ENCODE data around the gene RAB20. TPM values are rescaled to one million over a fixed set of nuclear protein-coding genes. Genes with fewer than 3 reads are reported as not detected.

The RAB20 gene
- total RNA-seq, 1 experiment from 2014 or later, result 14.3 TPM

DNA sequence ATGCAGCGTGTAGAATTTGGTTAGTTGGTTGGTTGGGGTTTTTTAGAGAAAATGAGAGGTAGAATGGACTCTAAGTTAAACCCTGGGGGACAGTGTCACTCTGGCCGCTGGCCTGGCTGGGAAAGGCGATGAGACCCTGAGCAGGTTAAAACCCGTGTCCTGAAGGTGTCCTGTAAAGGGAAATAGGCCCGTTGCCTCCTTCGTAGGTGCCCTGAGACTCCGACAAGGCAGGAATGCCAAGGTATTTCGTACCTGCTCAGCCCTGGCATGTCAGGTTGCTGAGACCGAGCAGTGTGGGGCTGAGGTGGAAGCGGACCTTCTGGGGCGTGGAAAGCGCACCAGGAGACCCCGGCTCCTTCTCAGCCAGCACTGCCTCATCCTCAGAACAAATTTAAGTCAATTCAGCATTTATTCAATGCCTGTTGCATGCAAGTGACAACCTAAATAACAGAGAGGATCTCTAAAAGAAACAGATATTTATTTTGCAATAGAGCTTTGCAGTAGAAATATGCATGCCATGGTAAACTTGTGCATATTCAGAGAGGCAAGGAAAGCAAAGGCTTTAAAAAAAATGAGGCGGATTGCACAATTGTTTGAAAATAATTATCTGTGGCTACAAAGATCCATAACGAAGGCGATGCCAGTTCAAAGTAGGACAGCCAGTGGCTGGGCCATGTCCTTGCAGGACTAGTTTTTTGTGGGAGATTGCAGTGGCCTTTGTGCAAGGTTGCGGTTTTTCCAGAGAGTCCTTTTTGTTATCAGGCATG lies 1.4 kb upstream of the RAB20 start (continued):
- TF ChIP-seq ZBTB21 (CRISPR knock-in tag; IDR thresholded peaks at IDR 0.05; ENCODE audit: borderline replicate concordance) (no peak), JAZF1 (CRISPR knock-in tag; IDR thresholded peaks at IDR 0.05) (no peak)
- TF ChIP-seq, protein P1, sequence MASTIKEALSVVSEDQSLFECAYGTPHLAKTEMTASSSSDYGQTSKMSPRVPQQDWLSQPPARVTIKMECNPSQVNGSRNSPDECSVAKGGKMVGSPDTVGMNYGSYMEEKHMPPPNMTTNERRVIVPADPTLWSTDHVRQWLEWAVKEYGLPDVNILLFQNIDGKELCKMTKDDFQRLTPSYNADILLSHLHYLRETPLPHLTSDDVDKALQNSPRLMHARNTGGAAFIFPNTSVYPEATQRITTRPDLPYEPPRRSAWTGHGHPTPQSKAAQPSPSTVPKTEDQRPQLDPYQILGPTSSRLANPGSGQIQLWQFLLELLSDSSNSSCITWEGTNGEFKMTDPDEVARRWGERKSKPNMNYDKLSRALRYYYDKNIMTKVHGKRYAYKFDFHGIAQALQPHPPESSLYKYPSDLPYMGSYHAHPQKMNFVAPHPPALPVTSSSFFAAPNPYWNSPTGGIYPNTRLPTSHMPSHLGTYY (CRISPR knock-in tag; IDR thresholded peaks at IDR 0.05), result no peak

- Mint-ChIP-seq H3K27me3 (ENCODE audit: low read depth) (peaks cover 15% of the 10 kb centered on the region), H3K9me3 (peaks cover under 1% of the 10 kb centered on the region; the same call in 1 of the 2 replicates), H3K36me3 (peaks cover 11% of the 10 kb centered on the region), H3K4me1 (peaks cover 55% of the 10 kb centered on the region), H3K4me3 (peak overlapping the region; percentile 88), H3K27ac (peak overlapping the region; percentile 87; the same call in 1 of the 2 replicates)
- TF ChIP-seq FOXK1 (CRISPR knock-in tag; IDR thresholded peaks at IDR 0.05) (no peak), E2F1 (CRISPR knock-in tag; IDR thresholded peaks at IDR 0.05) (no peak), RELA (CRISPR knock-in tag; IDR thresholded peaks at IDR 0.05; ENCODE audit: borderline replicate concordance) (no peak), ZNF512 (CRISPR knock-in tag; IDR thresholded peaks at IDR 0.05; ENCODE audit: borderline replicate concordance) (no peak), NFE2L1 (CRISPR knock-in tag; IDR thresholded peaks at IDR 0.05) (no peak), ATF2 (CRISPR knock-in tag; IDR thresholded peaks at IDR 0.05; ENCODE audit: borderline replicate concordance, low read depth) (no peak), CREM (CRISPR knock-in tag; IDR thresholded peaks at IDR 0.05) (no peak), ZNF121 (CRISPR knock-in tag; IDR thresholded peaks at IDR 0.05) (no peak), ESRRA (CRISPR knock-in tag; IDR thresholded peaks at IDR 0.05; ENCODE audit: borderline replicate concordance) (no peak), TEAD4 (CRISPR knock-in tag; IDR thresholded peaks at IDR 0.05) (no peak), PRRX2 (CRISPR knock-in tag; IDR thresholded peaks at IDR 0.05) (no peak)
- DNase-seq (ENCODE audit: low spot score), result no peak
- POLR2A ChIA-PET, result interaction anchor here (0.9 to 1.5 kb wide), 5 partner anchors 26 to 150 kb away, joined by 3 to 5 read pairs (median 4); partner anchors contain the start of gene CARS2
- CTCF ChIA-PET, result interaction anchor here (0.7 to 1.8 kb wide), 8 partner anchors 35 to 1015 kb away, joined by 3 to 11 read pairs (median 3); no protein-coding TSS in a partner anchor
- ATAC-seq, result no peak
Measured at GRCh38 chr13:110562036-110562597, 595 bp upstream of the RAB20 start.

DNA sequence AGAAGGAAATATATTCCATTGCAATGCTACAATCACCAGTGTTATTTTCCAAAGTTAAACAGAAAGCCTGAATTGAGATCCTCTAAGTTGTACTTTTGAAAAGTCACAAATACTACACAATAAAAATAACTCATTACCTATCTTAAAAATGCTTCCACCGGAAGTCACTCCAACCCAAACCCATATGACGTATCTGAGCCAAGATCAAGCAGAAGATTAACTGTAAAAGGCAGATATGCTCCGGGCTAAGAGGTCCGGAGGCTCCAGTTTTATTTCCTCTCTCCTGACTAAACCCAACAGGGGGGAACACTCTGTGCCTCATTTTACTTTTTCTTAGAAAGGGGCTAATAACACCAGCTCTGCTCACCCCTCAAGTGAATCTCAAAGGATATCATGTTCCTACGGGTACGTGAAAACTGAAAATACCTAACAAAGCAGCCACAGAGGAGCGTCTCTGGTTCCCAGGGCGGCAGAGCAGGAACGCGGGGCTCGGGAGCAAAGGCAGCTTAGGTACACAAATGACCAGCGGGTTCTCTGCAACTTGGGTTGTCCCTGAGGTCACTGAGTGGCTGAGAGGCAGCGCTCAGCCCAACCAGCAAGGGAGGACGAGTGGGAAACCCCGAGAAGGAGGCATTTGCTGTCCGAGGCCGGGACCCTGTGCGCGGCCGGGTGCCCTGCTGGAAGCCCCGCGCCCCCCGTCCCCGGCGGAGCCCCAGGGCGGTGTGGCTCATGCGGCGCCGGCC lies 750 bp downstream of the RAB20 start:
- no peak overlapping the region for H3K27ac Mint-ChIP-seq
- 0 out of 2 replicates have a peak, but pooled peaks have one; percentile 42 for TF ChIP-seq TP53 (CRISPR knock-in tag; IDR thresholded peaks at IDR 0.05)
- no peak for TF ChIP-seq ZNF121 (CRISPR knock-in tag; IDR thresholded peaks at IDR 0.05)
- TF ChIP-seq, protein P2, sequence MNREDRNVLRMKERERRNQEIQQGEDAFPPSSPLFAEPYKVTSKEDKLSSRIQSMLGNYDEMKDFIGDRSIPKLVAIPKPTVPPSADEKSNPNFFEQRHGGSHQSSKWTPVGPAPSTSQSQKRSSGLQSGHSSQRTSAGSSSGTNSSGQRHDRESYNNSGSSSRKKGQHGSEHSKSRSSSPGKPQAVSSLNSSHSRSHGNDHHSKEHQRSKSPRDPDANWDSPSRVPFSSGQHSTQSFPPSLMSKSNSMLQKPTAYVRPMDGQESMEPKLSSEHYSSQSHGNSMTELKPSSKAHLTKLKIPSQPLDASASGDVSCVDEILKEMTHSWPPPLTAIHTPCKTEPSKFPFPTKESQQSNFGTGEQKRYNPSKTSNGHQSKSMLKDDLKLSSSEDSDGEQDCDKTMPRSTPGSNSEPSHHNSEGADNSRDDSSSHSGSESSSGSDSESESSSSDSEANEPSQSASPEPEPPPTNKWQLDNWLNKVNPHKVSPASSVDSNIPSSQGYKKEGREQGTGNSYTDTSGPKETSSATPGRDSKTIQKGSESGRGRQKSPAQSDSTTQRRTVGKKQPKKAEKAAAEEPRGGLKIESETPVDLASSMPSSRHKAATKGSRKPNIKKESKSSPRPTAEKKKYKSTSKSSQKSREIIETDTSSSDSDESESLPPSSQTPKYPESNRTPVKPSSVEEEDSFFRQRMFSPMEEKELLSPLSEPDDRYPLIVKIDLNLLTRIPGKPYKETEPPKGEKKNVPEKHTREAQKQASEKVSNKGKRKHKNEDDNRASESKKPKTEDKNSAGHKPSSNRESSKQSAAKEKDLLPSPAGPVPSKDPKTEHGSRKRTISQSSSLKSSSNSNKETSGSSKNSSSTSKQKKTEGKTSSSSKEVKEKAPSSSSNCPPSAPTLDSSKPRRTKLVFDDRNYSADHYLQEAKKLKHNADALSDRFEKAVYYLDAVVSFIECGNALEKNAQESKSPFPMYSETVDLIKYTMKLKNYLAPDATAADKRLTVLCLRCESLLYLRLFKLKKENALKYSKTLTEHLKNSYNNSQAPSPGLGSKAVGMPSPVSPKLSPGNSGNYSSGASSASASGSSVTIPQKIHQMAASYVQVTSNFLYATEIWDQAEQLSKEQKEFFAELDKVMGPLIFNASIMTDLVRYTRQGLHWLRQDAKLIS (CRISPR knock-in tag; IDR thresholded peaks at IDR 0.05; ENCODE audit: borderline replicate concordance), result 0 out of 2 replicates have a peak, but pooled peaks have one; percentile 6
- peak; percentile 28 for TF ChIP-seq ZNF423 (CRISPR knock-in tag; IDR thresholded peaks at IDR 0.05)
- H3K9me3 Mint-ChIP-seq, result peaks cover 5% of the 10 kb centered on the region
- H3K27me3 Mint-ChIP-seq (ENCODE audit: low read depth), result peaks cover 15% of the 10 kb centered on the region
- peaks cover 17% of the 10 kb centered on the region for H3K36me3 Mint-ChIP-seq
- POLR2A ChIA-PET, result interaction anchor here (0.6 to 1.5 kb wide), 5 partner anchors 20 to 152 kb away, joined by 3 to 5 read pairs (median 4); no protein-coding TSS in a partner anchor
- peak; percentile 40 for ATAC-seq
- CTCF ChIA-PET, result interaction anchor here (0.5 to 2.1 kb wide), 8 partner anchors 19 to 255 kb away, joined by 3 to 11 read pairs (median 3); no protein-coding TSS in a partner anchor
- DNase-seq (ENCODE audit: low spot score), result no peak
- peaks cover 50% of the 10 kb centered on the region for H3K4me1 Mint-ChIP-seq
- peak overlapping the region; percentile 92 for H3K4me3 Mint-ChIP-seq
